Liver (tissue), 3 donors: ENCODE results near the gene GLIS1.

ENCODE experiments used
- ATF3 ChIP-seq: IDR thresholded peaks from 2 replicates; pipeline ENCODE4 v1.6.1; 2016; ENCODE audit warnings: antibody characterized with exemption
- CTCF ChIP-seq: fragments of 150-350 bp; IDR thresholded peaks from 2 replicates; pipeline ENCODE4 v1.5.1; 2017; ENCODE audit warnings: improper control_type of control experiment, low read depth, low read length; ENCODE audit not compliant: missing input control
- FOXA1 ChIP-seq: IDR thresholded peaks from 2 replicates; pipeline ENCODE4 v1.6.1; 2016; ENCODE audit warnings: antibody characterized with exemption
- HNF4A ChIP-seq, 2 donors: conservative IDR thresholded peaks; 2 replicates each; pipeline ENCODE4 v1.6.1; 2016; ENCODE audit warnings: antibody characterized with exemption in 2 of 2, mild to moderate bottlenecking in 2 of 2
- JUND ChIP-seq, 2 donors: IDR thresholded peaks; 2 replicates each; pipeline ENCODE4 v1.6.1; 2016; ENCODE audit warnings: antibody characterized with exemption in 2 of 2
- MAX ChIP-seq: IDR thresholded peaks from 2 replicates; pipeline ENCODE4 v1.6.1; 2016; ENCODE audit warnings: antibody characterized with exemption
- RAD21 ChIP-seq, 2 donors: IDR thresholded peaks; 2 replicates each; pipeline ENCODE4 v1.6.1; 2016; ENCODE audit warnings: antibody characterized with exemption in 2 of 2, mild to moderate bottlenecking in 2 of 2
- RXRA ChIP-seq, 2 donors: IDR thresholded peaks; 2 replicates each; pipeline ENCODE4 v1.6.1; 2017 to 2018; ENCODE audit warnings: antibody characterized with exemption in 2 of 2, mild to moderate bottlenecking in 1 of 2
- SP1 ChIP-seq: IDR thresholded peaks from 2 replicates; pipeline ENCODE4 v1.6.1; 2018; ENCODE audit warnings: antibody characterized with exemption, mild to moderate bottlenecking
- TAF1 ChIP-seq: conservative IDR thresholded peaks from 2 replicates; pipeline ENCODE4 v1.6.1; 2016; ENCODE audit warnings: antibody characterized with exemption, mild to moderate bottlenecking
- YY1 ChIP-seq: IDR thresholded peaks from 2 replicates; pipeline ENCODE4 v1.6.1; 2016; ENCODE audit warnings: antibody characterized with exemption, mild to moderate bottlenecking
- TF ChIP-seq, protein P1 (sequence below): IDR thresholded peaks from 2 replicates; pipeline ENCODE4 v1.6.1; 2016; ENCODE audit warnings: antibody characterized with exemption, mild to moderate bottlenecking
- TF ChIP-seq, protein P2 (sequence below): IDR thresholded peaks from 2 replicates; pipeline ENCODE4 v1.6.1; 2016; ENCODE audit warnings: antibody characterized with exemption
- donor health status: healthy.
- donor health status: healthy.

- TF ChIP-seq MAX (no peak), ATF3 (no peak), YY1 (no peak), CTCF (no peak), FOXA1 (no peak), TAF1 (no peak), RXRA (IDR thresholded peaks at IDR 0.05) (no peak), RAD21 (IDR thresholded peaks at IDR 0.05) (no peak), JUND (IDR thresholded peaks at IDR 0.05) (no peak), HNF4A (conservative IDR thresholded peaks at IDR 0.05) (no peak), SP1 (no peak)
- TF ChIP-seq, protein P1, sequence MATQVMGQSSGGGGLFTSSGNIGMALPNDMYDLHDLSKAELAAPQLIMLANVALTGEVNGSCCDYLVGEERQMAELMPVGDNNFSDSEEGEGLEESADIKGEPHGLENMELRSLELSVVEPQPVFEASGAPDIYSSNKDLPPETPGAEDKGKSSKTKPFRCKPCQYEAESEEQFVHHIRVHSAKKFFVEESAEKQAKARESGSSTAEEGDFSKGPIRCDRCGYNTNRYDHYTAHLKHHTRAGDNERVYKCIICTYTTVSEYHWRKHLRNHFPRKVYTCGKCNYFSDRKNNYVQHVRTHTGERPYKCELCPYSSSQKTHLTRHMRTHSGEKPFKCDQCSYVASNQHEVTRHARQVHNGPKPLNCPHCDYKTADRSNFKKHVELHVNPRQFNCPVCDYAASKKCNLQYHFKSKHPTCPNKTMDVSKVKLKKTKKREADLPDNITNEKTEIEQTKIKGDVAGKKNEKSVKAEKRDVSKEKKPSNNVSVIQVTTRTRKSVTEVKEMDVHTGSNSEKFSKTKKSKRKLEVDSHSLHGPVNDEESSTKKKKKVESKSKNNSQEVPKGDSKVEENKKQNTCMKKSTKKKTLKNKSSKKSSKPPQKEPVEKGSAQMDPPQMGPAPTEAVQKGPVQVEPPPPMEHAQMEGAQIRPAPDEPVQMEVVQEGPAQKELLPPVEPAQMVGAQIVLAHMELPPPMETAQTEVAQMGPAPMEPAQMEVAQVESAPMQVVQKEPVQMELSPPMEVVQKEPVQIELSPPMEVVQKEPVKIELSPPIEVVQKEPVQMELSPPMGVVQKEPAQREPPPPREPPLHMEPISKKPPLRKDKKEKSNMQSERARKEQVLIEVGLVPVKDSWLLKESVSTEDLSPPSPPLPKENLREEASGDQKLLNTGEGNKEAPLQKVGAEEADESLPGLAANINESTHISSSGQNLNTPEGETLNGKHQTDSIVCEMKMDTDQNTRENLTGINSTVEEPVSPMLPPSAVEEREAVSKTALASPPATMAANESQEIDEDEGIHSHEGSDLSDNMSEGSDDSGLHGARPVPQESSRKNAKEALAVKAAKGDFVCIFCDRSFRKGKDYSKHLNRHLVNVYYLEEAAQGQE: no peak
- TF ChIP-seq, protein P2, sequence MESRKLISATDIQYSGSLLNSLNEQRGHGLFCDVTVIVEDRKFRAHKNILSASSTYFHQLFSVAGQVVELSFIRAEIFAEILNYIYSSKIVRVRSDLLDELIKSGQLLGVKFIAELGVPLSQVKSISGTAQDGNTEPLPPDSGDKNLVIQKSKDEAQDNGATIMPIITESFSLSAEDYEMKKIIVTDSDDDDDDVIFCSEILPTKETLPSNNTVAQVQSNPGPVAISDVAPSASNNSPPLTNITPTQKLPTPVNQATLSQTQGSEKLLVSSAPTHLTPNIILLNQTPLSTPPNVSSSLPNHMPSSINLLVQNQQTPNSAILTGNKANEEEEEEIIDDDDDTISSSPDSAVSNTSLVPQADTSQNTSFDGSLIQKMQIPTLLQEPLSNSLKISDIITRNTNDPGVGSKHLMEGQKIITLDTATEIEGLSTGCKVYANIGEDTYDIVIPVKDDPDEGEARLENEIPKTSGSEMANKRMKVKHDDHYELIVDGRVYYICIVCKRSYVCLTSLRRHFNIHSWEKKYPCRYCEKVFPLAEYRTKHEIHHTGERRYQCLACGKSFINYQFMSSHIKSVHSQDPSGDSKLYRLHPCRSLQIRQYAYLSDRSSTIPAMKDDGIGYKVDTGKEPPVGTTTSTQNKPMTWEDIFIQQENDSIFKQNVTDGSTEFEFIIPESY: no peak
Measured at GRCh38 chr1:53562291-53562980, 176.5 kb downstream of the GLIS1 start.
